ENCODE data around the gene ERF.

DNA sequence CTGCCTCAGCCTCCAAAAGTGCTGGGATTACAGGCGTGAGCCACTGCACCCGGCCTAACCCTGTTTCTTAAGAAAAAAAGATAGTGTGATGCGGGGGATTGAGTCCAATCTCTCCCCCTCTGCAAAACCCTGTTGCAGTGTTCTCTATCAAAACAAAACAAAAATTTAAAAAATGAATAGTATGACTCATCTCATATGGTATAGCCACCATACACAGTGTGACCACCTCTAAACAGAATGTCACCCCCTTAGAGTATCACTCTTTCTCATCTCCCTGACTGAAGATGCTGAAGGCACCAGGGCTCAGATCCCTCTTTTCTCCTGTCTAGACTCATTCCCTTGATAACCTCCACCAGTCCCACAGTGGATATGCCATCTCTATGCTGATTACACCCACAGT lies 6.8 kb upstream of the ERF start:
- TF ChIP-seq POLR2AphosphoS5 (IDR thresholded peaks at IDR 0.05; ENCODE audit: insufficient read depth, low read depth, low read length) (no peak), JUN (IDR thresholded peaks at IDR 0.05; ENCODE audit: borderline replicate concordance, insufficient read depth, insufficient read length, low read depth) (peak; percentile 14), POLR2A (IDR thresholded peaks at IDR 0.05; ENCODE audit: low read depth, low read length) (no peak), EZH2 (IDR thresholded peaks at IDR 0.05; ENCODE audit: borderline replicate concordance, low read depth, low read length, severe bottlenecking) (no peak), FOS (IDR thresholded peaks at IDR 0.05; ENCODE audit: borderline replicate concordance, insufficient read depth, low read length) (no peak)
- TF ChIP-seq, protein P1, sequence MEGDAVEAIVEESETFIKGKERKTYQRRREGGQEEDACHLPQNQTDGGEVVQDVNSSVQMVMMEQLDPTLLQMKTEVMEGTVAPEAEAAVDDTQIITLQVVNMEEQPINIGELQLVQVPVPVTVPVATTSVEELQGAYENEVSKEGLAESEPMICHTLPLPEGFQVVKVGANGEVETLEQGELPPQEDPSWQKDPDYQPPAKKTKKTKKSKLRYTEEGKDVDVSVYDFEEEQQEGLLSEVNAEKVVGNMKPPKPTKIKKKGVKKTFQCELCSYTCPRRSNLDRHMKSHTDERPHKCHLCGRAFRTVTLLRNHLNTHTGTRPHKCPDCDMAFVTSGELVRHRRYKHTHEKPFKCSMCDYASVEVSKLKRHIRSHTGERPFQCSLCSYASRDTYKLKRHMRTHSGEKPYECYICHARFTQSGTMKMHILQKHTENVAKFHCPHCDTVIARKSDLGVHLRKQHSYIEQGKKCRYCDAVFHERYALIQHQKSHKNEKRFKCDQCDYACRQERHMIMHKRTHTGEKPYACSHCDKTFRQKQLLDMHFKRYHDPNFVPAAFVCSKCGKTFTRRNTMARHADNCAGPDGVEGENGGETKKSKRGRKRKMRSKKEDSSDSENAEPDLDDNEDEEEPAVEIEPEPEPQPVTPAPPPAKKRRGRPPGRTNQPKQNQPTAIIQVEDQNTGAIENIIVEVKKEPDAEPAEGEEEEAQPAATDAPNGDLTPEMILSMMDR (IDR thresholded peaks at IDR 0.05; ENCODE audit: extremely low read depth in 1 of 2, insufficient read depth in 1 of 2, low read depth in 1 of 2, low read length in 2 of 2): no peak
- TF ChIP-seq, protein P2, sequence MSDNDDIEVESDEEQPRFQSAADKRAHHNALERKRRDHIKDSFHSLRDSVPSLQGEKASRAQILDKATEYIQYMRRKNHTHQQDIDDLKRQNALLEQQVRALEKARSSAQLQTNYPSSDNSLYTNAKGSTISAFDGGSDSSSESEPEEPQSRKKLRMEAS (IDR thresholded peaks at IDR 0.05; ENCODE audit: insufficient read depth, insufficient read length): no peak
